ENCODE measurements around the gene RNF113A. TPM values are rescaled to one million over a fixed set of nuclear protein-coding genes. Genes with fewer than 3 reads are reported as not detected.

Gene RNF113A
- total and polyA plus RNA-seq, 2 donors (not counting 3 experiments of a cell fraction or from before 2014, with no cell fraction given): 9.4 to 11.7 TPM

GRCh38 chrX:119885554-119886428, 14.3 kb upstream of the RNF113A start:
- Histone ChIP-seq H3K4me1 (ENCODE audit: control insufficient read depth, extremely low read depth, insufficient read depth, low read length) (no peaks in the 10 kb centered on the region), H3K4me2 (ENCODE audit: insufficient read depth, low read length) (no peak overlapping the region), H3K9ac (replicated peaks; ENCODE audit: extremely low read depth, insufficient read depth, low read length) (no peak overlapping the region), H3K9me1 (replicated peaks; ENCODE audit: control insufficient read depth, extremely low read depth, insufficient read depth, low read length) (no peaks in the 10 kb centered on the region), H3K4me3 (replicated peaks in 1 of 3; ENCODE audit: insufficient read depth in 1 of 3, low read depth in 1 of 3, low read length in 3 of 3) (no peak overlapping the region), H3K36me3 (ENCODE audit: control insufficient read depth in 2 of 2, extremely low read depth in 1 of 2, insufficient read depth in 2 of 2, low read length in 2 of 2) (no peaks in the 10 kb centered on the region), H4K20me1 (replicated peaks; ENCODE audit: control insufficient read depth, extremely low read depth, insufficient read depth, low read length) (no peaks in the 10 kb centered on the region), H3K79me2 (ENCODE audit: control insufficient read depth, insufficient read depth, low read length) (no peaks in the 10 kb centered on the region), H3K27ac (ENCODE audit: insufficient read depth, low read depth, low read length) (no peak overlapping the region), H2AFZ (ENCODE audit: low read depth, low read length) (no peak overlapping the region), H3K9me3 (replicated peaks; ENCODE audit: control insufficient read depth, insufficient read depth, low read length) (no peaks in the 10 kb centered on the region), H3K27me3 (ENCODE audit: control insufficient read depth in 2 of 2, insufficient read depth in 2 of 2, low read length in 2 of 2) (no peaks in the 10 kb centered on the region)
- DNase-seq (ENCODE audit: low read depth, low spot score): no peak
- CTCF ChIA-PET: no interaction called here
- dilution Hi-C loops (cut with MboI; ENCODE audit: extremely low pct_ligation_motif_present, low sequenced_read_pairs) (no loop called here), intact Hi-C loops (cut with micrococcal nuclease) (no loop called here)
- FAIRE-seq: peak; percentile 38
- POLR2A ChIA-PET: no interaction called here
- BruUV-seq (replicated peaks): no TSS peak
- TF ChIP-seq JUN (IDR thresholded peaks at IDR 0.05; ENCODE audit: borderline replicate concordance, insufficient read depth, insufficient read length, low read depth) (no peak), POLR2AphosphoS5 (IDR thresholded peaks at IDR 0.05; ENCODE audit: insufficient read depth, low read depth, low read length) (no peak), MYC (IDR thresholded peaks at IDR 0.05; ENCODE audit: low read depth, low read length) (no peak), FOS (IDR thresholded peaks at IDR 0.05; ENCODE audit: borderline replicate concordance, insufficient read depth, low read length) (no peak), GATA2 (IDR thresholded peaks at IDR 0.05; ENCODE audit: insufficient read depth, insufficient read length, low read depth, low read length) (no peak), POLR2A (IDR thresholded peaks at IDR 0.05; ENCODE audit: low read depth, low read length) (no peak), EZH2 (IDR thresholded peaks at IDR 0.05; ENCODE audit: borderline replicate concordance, low read depth, low read length, severe bottlenecking) (no peak)
- TF ChIP-seq, protein P1, sequence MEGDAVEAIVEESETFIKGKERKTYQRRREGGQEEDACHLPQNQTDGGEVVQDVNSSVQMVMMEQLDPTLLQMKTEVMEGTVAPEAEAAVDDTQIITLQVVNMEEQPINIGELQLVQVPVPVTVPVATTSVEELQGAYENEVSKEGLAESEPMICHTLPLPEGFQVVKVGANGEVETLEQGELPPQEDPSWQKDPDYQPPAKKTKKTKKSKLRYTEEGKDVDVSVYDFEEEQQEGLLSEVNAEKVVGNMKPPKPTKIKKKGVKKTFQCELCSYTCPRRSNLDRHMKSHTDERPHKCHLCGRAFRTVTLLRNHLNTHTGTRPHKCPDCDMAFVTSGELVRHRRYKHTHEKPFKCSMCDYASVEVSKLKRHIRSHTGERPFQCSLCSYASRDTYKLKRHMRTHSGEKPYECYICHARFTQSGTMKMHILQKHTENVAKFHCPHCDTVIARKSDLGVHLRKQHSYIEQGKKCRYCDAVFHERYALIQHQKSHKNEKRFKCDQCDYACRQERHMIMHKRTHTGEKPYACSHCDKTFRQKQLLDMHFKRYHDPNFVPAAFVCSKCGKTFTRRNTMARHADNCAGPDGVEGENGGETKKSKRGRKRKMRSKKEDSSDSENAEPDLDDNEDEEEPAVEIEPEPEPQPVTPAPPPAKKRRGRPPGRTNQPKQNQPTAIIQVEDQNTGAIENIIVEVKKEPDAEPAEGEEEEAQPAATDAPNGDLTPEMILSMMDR (IDR thresholded peaks at IDR 0.05; ENCODE audit: extremely low read depth in 1 of 2, insufficient read depth in 1 of 2, low read depth in 1 of 2, low read length in 2 of 2): no peak
- TF ChIP-seq, protein P2, sequence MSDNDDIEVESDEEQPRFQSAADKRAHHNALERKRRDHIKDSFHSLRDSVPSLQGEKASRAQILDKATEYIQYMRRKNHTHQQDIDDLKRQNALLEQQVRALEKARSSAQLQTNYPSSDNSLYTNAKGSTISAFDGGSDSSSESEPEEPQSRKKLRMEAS (IDR thresholded peaks at IDR 0.05; ENCODE audit: insufficient read depth, insufficient read length): no peak
